Osteocyte (in vitro differentiated cells): Measurements from ENCODE around the gene LRRC4B. TPM values are rescaled to one million over a fixed set of nuclear protein-coding genes. Genes with fewer than 3 reads are reported as not detected.
"Not testable (repeated sequence)": the region's sequence is repeated elsewhere in the genome, so short reads cannot be mapped to it uniquely, and the experiment has no call there.

Source experiments
- DNase-seq: peaks from one replicate; pipeline ENCODE4 v3.0.0; 2021; ENCODE audit warnings: mixed read lengths; ENCODE audit not compliant: unreplicated experiment; ENCODE audit errors: extremely low spot score
- H3K27ac Mint-ChIP-seq: one replicate; pipeline ENCODE4 v1.8.0; 2021; ENCODE audit warnings: mild to moderate bottlenecking, mixed read lengths; ENCODE audit not compliant: unreplicated experiment
- H3K27me3 Mint-ChIP-seq: one replicate; pipeline ENCODE4 v1.8.0; 2021; ENCODE audit warnings: mixed read lengths; ENCODE audit not compliant: unreplicated experiment
- H3K36me3 Mint-ChIP-seq: one replicate; pipeline ENCODE4 v1.8.0; 2021; ENCODE audit warnings: mixed read lengths; ENCODE audit not compliant: unreplicated experiment
- H3K4me1 Mint-ChIP-seq: one replicate; pipeline ENCODE4 v1.8.0; 2021; ENCODE audit warnings: mixed read lengths; ENCODE audit not compliant: unreplicated experiment
- H3K4me3 Mint-ChIP-seq: one replicate; pipeline ENCODE4 v1.8.0; 2021; ENCODE audit warnings: mild to moderate bottlenecking, moderate library complexity, mixed read lengths; ENCODE audit not compliant: unreplicated experiment
- H3K9me3 Mint-ChIP-seq: one replicate; pipeline ENCODE4 v1.8.0; 2021; ENCODE audit warnings: mixed read lengths; ENCODE audit not compliant: unreplicated experiment
- CTCF ChIP-seq: fragments of 200-600 bp; sonication (generic); IDR thresholded peaks from 2 replicates; pipeline ENCODE4 v1.5.0; 2021; ENCODE audit warnings: antibody characterized with exemption, mild to moderate bottlenecking, moderate library complexity
- total RNA-seq: library from RNA; stranded (reverse); gene quantifications from 2 replicates; pipeline ENCODE4 v1.2.1, GENCODE V29; 2021

The LRRC4B gene
- total RNA-seq, 1 donor from 2014 or later = 0.11 TPM

GRCh38 chr19:50535672-50536187 is 32.5 kb downstream of the LRRC4B start:
- Mint-ChIP-seq H3K9me3 (peaks cover 15% of the 10 kb centered on the region), H3K4me1 (no peaks in the 10 kb centered on the region), H3K27ac (no peak overlapping the region), H3K36me3 (no peaks in the 10 kb centered on the region), H3K27me3 (no peaks in the 10 kb centered on the region), H3K4me3 (no peak overlapping the region)
- DNase-seq = no peak
- no peak for TF ChIP-seq CTCF

- H3K27ac Mint-ChIP-seq = no peak overlapping the region
- no peak for DNase-seq
- peaks cover 15% of the 10 kb centered on the region for H3K9me3 Mint-ChIP-seq
- no peaks in the 10 kb centered on the region for H3K36me3 Mint-ChIP-seq
- no peak for TF ChIP-seq CTCF
- H3K4me1 Mint-ChIP-seq = no peaks in the 10 kb centered on the region
- no peaks in the 10 kb centered on the region for H3K27me3 Mint-ChIP-seq
- H3K4me3 Mint-ChIP-seq = no peak overlapping the region
Measured at GRCh38 chr19:50534478-50534877, 33.8 kb downstream of the LRRC4B start.

- Mint-ChIP-seq H3K27ac (no peak overlapping the region), H3K36me3 (no peaks in the 10 kb centered on the region), H3K27me3 (no peaks in the 10 kb centered on the region), H3K4me1 (no peaks in the 10 kb centered on the region), H3K9me3 (peaks cover 15% of the 10 kb centered on the region), H3K4me3 (no peak overlapping the region)
- no peak for TF ChIP-seq CTCF
- no peak for DNase-seq
Measured at GRCh38 chr19:50532952-50533351, 35.3 kb downstream of the LRRC4B start.

- TF ChIP-seq CTCF = no peak
- no peaks in the 10 kb centered on the region for H3K27me3 Mint-ChIP-seq
- H3K36me3 Mint-ChIP-seq = no peaks in the 10 kb centered on the region
- no peaks in the 10 kb centered on the region for H3K4me1 Mint-ChIP-seq
- peaks cover 15% of the 10 kb centered on the region for H3K9me3 Mint-ChIP-seq
- H3K4me3 Mint-ChIP-seq = no peak overlapping the region
- no peak overlapping the region for H3K27ac Mint-ChIP-seq
- no peak for DNase-seq
Measured at GRCh38 chr19:50531171-50531612, 37.0 kb downstream of the LRRC4B start.

- not testable (repeated sequence) for H3K4me3 Mint-ChIP-seq, H3K27me3 Mint-ChIP-seq, H3K9me3 Mint-ChIP-seq, H3K4me1 Mint-ChIP-seq, DNase-seq, H3K27ac Mint-ChIP-seq, H3K36me3 Mint-ChIP-seq
Measured at GRCh38 chr19:50528052-50528451, 40.2 kb downstream of the LRRC4B start.

GRCh38 chr19:50522881-50523280 is 45.4 kb downstream of the LRRC4B start:
- Mint-ChIP-seq H3K4me3 (no peak overlapping the region), H3K27ac (no peak overlapping the region), H3K36me3 (no peaks in the 10 kb centered on the region), H3K4me1 (no peaks in the 10 kb centered on the region), H3K9me3 (no peaks in the 10 kb centered on the region), H3K27me3 (no peaks in the 10 kb centered on the region)
- TF ChIP-seq CTCF = no peak
- no peak for DNase-seq
